GM18498 (cell line): ENCODE measurements around the gene CHAF1B.
"Not testable (repeated sequence)": the region's sequence is repeated elsewhere in the genome, so short reads cannot be mapped to it uniquely, and the experiment has no call there.

Experiments
- ATAC-seq: cut with Tn5 transposase; IDR thresholded peaks from one replicate; pipeline ENCODE4 v1.9.1; 2021; ENCODE audit warnings: mild to moderate bottlenecking, moderate library complexity; ENCODE audit not compliant: unreplicated experiment

CHAF1B gene

DNA sequence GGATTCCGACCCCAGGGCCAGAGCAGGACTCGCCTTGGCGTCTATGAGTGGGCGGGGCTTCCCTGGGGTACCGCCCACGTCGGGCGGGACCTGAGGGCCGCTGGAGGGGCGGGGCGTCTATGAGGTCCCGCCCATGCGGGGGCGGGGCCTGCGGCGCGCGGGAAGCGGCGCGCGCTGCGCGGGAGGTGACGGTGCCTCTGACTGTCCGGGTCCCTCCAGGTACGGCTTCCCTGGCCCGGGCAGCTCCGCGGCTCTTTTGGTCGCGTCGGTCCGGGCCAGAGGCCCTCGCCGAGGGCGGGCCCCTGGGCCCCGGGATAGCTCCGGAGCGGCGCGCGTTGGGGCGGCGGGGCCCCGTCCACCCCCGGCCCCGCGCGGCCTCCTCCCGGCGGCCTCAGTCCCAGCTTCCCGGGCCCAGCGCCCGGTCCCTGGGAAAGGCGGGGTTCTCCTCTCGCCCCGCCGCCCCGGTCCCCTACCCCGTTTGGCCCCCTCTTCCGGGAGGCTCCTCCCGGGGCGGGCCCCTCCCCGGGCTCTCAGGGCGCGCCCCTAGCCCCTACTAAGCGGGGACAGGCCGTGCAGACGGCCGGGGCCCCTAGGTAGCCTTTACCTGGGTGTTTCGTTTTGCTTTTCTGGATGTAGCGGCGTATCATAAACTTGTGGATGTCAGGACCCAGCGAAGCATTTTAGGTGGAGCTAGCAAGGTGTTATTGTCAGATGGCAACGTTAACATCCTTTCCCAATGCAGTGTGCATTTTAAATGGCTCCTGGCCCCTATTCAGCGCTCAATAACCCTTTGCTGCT is at the start of gene CHAF1B:
CHAF1B (plus strand) TSS at position 160 of the 798 bp plus-strand sequence. CDS start 745 bp downstream, outside the sequence.
- ATAC-seq: peak; percentile 91

DNA sequence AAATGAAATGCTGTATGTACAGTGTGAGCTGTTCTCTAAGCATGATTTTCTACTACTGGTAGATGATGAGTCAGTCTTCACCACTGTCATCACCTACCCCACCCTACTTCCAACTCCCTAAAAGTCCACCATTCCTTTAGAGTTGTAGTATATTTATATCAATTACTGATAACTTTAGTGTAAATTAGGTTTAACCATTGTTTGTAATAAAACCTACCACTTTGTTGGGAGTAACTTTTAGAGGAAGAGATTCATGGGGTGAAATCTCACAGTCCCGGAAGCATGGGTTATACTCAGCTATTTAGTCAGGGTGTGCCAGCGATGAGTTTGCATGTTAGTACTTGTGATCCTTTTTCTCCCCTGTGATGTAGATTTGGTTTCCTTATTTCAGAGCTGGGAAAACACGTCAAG is 48.1 kb upstream of the CHAF1B start:
- ATAC-seq: no peak

DNA sequence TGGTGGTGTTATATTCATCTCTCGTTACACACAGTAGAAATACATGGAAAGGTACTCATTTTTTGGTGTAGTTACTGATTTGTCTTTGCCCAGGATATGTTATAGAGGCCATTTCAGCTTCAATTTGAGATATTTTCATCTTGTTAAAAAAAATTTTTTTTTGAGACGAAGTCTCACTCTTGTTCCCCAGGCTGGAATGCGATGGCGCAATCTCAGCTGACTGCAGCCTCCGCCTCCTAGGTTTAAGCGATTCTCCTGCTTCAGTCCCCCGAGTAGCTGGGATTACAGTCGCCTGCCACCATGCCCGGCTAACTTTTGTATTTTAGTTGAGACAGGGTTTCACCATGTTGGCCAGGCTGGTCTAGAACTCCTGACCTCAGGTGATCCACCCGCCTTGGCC is 46.2 kb upstream of the CHAF1B start:
- no peak for ATAC-seq

DNA sequence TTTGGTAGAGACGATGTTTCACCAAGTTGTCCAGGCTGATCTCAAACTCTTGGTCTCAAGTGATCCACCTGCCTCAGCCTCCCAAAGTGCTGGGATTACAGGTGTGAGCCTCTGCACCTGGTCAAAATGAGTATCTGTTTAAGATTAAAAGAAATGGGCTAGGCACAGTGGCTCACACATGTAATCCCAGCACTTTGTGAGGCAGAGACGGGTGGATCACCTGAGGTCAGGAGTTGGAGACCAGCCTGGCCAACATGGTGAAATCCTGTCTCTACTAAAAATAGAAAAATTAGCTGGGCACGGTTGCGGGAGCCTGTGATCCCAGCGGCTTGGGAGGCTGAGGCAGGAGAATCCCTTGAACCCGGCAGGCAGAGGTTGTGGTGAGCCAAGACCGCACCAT is 42.6 kb upstream of the CHAF1B start:
- not testable (repeated sequence) for ATAC-seq

DNA sequence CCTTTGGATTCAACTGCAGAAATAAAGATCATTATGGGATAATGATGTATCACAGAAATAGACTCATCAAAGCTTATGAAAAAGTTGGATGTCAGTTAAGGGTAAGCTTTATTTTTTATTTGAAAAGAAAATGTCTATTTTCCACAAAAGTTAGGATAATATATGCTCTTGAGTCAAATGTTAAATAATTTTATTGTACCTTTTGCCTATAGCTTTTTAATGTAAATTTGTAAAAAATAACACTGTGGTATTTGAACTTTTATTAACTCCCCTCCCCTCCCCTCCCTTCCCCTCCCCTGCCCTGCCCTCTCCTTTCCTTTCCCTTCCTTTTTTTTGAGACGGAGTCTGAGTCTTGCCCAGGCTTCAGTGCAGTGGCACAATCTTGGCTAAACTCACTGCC is 40.3 kb upstream of the CHAF1B start:
- no peak for ATAC-seq

DNA sequence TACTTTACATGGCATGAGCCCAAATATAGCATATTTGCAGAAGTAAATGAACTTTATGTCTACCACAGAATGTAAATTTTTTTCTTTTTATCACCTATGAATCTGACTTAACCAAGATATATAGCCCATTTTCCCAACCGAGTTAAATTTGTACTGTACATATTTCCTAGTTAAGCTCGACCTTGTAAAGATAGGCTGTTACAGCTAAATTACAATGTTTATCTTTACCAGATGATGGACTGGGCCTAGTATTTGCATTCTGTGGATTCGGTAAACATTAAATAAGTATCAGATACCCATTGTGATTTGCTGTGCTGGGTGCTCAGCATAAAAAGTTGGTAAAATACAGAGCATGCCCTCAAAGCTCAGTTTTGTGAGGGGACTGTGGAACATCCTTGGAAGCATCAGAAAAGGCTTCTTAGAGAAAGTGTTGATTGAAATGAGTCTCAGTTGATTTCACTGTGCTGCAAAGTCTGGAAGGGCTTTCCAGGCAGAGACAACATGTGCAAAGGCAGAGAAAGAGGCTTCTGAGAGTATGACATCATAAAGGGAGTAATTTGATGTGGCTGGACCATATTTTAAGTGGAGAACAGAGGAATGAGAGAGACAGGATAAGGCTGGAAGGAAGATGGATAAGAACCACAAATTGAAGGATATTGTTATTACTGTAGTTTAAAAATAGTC is 37.8 kb upstream of the CHAF1B start:
- no peak for ATAC-seq

DNA sequence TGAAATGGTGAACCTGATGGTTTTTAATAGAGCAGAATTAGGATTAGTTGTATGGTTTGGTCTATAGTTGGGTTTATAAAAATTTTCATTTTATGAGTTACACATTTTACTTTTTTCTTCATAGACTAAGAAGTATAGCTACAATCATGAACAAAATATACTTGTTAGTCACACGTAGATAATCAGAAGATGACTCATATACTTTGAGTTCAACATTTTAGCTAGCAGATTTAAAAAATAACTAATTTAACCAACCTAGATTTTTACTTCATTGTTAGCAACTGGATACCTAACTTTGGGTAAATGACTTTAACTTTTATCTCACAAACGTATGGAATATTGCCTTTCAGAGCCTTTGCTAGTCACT is 37.2 kb upstream of the CHAF1B start:
- no peak for ATAC-seq

DNA sequence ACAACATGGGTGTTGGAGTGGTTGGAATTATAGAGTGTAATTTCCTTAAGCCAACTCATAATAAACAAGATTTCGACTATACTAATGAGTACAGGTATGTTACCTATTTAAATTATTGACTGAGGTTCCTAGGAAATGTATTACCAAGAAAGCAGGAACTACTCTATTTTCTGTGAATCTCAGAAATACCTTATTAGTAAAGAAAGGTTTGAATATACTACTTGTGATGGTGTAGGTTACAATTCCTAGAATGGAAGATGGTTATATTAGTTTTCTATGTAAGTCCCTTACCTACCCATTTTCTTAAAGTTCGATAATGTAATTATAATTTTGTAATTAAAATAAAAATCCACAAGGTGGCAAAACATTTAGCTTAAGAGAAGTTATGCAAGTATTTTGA is 35.9 kb upstream of the CHAF1B start:
- no peak for ATAC-seq

DNA sequence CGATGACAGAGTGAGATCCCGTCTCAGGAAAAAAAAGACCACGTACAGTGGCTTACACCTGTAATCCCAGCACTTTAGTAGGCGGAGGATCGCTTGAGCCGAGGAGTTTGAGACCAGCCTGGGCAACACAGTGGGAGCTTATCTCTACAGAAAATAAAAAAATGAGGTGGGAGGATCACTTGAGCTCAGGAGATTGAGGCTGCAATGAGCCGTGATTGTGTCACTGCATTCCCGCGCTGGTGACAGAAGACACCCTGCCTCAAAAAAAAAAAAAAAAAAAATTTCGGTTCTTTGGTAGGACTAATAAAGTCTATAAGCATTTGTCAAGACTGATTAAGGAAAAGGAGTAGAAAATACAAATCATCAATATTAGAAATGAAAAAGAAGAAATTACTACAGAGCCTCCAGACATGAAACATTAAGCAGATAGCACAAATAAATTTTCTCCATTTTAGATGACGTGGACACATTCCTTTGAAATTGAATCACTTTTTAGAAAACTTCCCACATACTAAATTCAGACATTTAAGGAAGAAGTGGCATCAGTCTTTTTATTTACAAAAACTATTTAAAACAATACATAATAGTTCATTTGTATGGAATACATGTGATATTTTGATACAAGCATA is 34.8 kb upstream of the CHAF1B start:
- no peak for ATAC-seq

DNA sequence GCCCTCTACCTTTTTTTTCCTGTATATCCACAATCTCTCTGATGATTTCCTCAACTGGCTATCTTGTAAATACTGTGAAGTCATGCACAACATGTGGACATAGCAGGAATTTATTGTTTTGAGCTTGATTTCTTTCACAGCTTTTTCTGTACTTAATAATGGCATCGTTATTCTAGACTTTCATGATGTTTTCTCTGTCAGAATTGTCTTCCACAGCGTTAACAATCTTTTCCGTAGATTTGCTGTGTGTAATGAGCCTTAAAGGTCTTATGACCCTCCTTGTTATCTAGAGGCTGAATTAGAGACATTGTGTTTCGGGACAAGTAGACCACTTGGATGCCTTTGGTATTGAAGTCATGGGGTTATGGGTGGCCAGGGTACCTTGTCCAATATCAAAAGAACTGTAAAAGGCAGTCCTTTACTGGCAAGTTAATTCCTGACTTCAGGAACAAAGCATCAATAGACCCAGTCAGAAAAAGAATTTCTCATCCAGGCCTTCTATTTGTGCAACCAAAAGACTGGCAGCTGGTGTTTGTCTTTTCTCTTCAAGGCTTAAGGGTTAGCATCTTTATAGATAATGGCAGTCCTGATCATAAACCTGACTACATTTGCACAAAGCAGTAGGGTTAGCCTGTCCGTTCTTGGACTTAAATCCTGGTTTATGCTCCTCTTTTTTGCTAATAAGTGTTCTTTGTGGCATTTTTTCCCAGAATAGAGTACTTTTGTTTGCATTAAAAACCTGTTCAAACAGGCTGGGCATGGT is 30.1 kb upstream of the CHAF1B start:
- no peak for ATAC-seq

DNA sequence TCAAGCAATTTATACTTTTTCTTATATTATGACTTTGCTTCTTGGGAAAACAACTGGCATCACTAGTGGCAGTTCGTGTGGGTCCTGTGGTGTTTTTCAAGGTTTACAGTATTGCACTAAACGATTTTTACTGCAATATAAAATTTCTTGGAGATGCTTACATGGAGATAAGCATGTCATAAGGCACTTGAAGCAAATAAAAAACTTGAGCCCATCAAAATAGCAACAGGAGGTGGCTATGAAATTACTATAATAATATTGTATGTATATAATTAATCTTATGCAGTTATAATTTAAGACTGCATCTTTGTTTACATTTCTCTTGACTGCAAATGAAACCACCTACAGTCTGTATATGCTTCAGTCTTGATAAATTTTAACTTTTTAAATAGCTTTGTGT is 29.3 kb upstream of the CHAF1B start:
- ATAC-seq: no peak

DNA sequence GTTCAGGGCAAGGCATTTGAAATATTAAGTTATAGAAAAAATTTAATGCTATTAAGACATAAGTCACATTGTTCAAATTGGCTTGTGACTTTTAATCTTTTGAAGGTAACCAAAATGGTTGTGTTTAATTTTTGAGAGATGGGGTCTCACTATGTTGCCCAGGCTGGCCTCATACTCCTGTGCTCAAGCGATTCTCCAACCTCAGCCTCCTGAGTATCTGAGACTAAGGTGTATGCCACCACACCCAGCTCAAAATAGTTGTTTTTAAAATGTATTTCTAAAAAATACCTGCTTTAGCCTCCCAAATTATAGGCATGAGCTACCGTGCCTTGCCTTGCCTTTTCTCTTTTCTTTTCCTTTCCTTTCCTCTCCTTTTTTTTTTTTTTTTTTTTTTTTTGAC is 26.0 kb upstream of the CHAF1B start:
- no peak for ATAC-seq

DNA sequence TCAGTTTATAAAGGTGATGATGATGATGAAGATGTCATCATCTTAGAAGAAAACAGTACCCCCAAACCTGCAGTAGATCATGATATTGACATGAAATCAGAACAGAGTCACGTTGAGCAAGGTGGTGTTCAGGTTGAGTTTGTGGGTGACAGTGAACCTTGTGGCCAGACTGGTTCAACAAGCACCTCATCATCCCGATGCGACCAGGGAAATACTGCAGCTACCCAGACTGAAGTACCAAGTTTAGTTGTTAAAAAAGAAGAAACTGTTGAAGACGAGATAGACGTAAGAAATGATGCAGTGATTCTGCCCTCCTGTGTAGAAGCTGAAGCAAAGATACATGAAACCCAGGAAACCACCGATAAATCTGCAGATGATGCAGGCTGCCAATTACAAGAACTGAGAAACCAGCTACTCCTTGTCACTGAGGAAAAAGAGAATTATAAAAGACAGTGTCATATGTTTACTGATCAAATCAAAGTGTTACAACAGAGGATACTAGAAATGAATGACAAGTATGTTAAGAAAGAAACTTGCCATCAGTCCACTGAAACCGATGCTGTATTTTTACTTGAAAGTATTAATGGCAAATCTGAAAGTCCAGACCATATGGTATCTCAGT is 16.0 kb upstream of the CHAF1B start:
- ATAC-seq: no peak

DNA sequence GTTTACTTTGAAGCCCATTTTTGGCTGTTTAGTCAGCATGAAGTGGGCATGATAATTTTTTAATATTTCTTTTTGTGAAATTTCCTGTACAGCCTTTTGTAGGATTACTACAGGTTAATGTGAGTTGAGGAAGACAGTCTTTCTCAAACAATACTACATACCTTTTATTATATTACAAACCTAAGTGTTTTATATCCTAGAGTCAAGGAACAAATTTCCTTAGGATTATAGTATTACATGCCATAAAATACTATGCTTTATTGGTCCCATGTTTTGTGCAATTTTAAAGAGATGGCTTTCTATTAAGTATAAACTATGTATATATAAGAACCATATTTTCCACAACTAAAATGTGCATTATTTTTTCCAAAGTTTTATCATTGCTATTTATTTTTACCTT is 9.2 kb upstream of the CHAF1B start:
- no peak for ATAC-seq

DNA sequence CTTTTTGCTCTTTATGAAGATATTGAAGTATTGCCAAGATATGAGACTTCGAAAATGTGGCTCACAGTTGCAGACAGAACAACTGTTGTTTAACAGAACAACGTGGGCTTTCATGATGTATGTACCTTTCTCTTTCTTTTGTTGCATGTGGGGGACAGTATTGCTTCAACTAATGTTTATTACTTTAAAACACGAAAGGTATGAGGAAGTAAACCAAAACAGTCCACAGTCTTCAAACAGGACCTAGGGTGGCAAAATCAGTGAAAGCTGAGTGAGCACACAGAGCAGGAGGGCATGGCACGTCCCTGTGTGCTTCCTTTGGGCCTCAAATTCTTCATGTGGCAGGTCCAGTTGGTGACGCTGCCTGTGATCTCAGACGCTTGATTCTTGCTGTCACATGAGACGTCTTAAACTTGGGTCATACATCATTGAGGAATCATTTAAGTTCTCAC is 7.8 kb upstream of the CHAF1B start:
- no peak for ATAC-seq

DNA sequence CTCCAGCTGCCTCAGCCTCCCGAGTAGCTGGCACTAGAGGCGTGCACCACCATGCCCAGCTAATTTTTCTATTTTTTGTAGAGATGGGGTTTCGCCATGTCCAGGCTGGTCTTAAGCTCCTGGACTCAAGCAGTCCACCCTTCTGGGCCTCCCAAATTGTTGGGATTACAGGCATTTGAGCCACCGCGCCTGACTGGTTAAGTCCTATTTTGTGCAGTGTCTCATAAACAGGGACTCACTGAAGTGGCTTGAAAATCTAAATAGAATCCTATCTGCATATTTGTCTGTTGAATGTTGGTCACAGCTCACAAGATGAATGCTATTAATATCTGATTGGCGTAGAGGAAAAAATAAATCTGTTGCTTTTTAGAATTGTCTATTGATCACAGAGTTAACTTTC is 5.9 kb upstream of the CHAF1B start:
- no peak for ATAC-seq

DNA sequence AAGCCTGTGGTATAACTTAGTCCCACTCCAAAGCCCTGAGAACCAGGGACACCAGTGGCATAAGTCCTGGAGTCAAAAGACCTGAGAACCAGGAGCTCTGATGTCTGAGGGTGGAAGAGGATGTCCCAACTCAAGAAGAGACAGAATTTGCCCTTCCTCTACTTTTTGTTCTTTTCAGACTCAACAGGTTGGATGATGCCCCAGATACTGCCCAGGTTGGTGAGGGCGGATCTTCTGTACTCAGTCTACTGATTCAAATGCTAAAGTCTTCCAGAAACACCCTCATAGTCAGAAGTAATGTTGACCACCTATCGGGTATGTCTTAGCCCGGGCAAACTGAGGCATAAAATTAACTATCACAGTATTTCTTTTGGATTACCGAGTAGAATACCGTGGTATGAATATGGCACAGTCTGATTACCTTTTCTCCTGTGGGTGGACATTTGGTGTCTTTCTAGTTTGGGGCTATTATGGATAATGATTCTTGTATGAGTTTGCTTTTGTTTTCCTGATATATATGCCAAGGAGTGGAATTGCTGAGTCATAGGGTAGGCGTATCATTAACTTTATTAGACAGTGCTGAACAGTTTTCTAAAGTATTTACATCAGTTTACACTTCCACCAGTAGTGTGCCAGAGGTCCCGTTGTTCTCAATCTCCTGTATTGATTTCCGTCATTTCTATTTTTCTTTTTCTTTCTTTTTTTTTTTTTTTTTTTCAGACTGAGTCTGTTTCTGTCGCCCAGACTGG is 3.2 kb upstream of the CHAF1B start:
- ATAC-seq: no peak

DNA sequence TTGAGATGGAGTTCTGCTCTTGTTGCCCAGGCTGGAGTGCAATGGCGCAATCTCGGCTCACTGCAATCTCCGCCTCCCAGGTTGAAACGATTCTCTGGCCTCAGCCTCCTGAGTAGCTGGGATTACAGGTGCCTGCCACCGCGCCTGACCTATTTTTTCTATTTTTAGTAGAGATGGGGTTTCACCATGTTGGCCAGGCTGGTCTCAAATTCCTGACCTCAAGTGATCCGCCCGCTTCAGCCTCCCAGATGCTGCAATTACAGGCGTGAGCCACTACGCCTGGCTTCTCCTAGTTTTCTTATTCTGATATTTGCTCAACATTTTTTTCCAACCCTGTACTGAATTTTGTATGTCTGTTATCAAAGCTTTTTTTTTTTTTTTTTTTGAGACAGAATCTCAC is 2.5 kb upstream of the CHAF1B start:
- not testable (repeated sequence) for ATAC-seq

DNA sequence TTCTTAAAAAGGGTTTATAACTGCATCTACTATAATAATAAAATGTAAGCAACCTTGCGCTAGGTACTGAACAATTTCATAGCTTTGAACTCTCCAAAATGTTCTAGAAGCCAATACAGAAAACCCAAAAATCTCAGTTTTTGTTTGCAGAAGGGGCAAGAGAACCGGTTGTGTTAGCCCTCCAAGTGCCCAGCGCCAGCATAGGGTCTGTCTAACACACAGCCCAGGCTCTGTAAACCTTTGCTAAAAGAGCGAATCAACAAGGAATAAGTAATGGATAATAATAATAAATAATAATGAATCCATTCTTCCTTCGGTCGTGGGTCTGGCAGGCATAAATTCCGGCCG is 333 bp upstream of the CHAF1B start:
- peak; percentile 17 for ATAC-seq

DNA sequence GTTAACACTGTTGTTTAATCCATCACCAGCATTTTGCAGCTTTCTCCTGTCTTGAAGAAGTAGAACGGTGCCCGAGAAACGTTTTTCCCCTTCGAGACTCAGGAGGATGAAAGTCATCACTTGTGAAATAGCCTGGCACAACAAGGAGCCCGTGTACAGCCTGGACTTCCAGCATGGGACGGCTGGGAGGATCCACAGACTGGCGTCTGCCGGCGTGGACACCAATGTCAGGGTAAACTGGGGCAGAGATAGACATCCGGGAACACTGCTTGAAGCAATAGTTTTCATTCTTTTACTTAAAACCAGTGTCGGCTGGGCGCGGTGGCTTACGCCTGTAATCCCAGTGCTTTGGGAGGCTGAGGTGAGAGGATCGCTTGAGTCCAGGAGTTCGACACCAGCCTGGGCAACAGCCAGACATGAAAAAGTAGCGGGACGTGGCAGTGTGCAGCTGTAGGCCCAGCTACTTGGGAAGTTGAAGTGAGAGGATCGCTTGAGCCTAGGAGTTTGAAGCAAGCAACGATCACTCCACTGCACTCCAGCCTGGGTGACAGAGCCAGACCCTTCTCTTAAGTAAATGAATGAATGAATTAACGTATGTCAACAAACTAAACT is 945 bp downstream of the CHAF1B start:
- no peak for ATAC-seq
